ENCODE results near the gene NRXN2. TPM values are rescaled to one million over a fixed set of nuclear protein-coding genes. Genes with fewer than 3 reads are reported as not detected.

The NRXN2 gene
- total and polyA plus RNA-seq, 2 of the 13 experiments (the other 11 are each of a cell fraction or from before 2014, with no cell fraction given) = not detected

DNA sequence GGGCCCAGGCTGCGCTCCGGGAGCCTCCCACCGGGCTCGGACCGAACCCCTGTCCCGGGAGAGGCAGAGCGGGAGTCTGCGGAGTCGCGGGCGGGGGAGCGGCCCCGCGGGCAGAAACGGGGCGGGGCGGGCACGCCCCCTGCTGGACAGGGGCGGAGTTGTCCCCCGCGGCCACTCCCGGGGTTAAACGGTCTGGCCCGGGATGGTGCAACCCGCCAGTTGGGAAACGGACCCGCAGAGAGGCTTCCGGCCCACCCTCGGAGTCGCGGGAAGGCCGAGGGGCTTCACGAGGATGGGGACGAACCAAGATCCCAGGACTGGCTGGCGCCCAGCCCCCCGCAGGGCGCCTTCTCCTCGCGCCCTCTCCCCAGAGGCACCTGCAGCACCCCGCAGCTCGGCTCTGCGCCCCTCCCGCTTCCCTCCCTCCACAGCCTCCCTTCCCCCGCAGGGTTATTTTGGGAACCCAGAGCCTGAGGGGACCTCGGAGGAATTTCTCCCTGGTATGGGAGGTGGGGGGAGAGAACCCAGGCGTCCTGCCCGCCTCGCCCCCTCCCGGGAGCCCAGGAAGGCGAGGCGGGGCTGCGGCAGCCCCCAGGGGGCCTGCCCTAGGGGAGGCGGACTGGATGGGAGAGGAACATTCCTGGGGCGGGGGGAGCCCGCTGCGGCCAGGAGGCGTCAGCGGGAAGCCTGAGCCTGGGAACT is 20.0 kb upstream of the NRXN2 start (continued):
- TF ChIP-seq ATRX (CRISPR knock-in tag; IDR thresholded peaks at IDR 0.05; ENCODE audit: borderline replicate concordance) (no peak), MED13 (CRISPR knock-in tag; IDR thresholded peaks at IDR 0.05) (no peak), MTF2 (CRISPR knock-in tag; IDR thresholded peaks at IDR 0.05; ENCODE audit: borderline replicate concordance) (0 out of 2 replicates have a peak, but pooled peaks have one; percentile 58), RBM39 (IDR thresholded peaks at IDR 0.05; ENCODE audit: low read depth, low read length, poor library complexity, severe bottlenecking) (no peak), ZNF543 (CRISPR knock-in tag; IDR thresholded peaks at IDR 0.05) (0 out of 2 replicates have a peak, but pooled peaks have one; percentile 38), HMGXB4 (CRISPR knock-in tag; IDR thresholded peaks at IDR 0.05; ENCODE audit: borderline replicate concordance in 1 of 2, low read depth in 1 of 2) (peak in 1 of 2 experiments; percentile 72; a peak in 2 of 4 replicates), ZNF10 (CRISPR knock-in tag; IDR thresholded peaks at IDR 0.05; ENCODE audit: borderline replicate concordance, low read depth) (no peak), HNF4A (CRISPR knock-in tag; IDR thresholded peaks at IDR 0.05) (no peak), THAP9 (CRISPR knock-in tag; IDR thresholded peaks at IDR 0.05; ENCODE audit: borderline replicate concordance) (no peak), TCF7 (IDR thresholded peaks at IDR 0.05; ENCODE audit: low read depth) (no peak), E2F1 (CRISPR knock-in tag; IDR thresholded peaks at IDR 0.05) (0 out of 2 replicates have a peak, but pooled peaks have one; percentile 39), ZKSCAN5 (CRISPR knock-in tag; IDR thresholded peaks at IDR 0.05) (no peak), HDAC1 (CRISPR knock-in tag; IDR thresholded peaks at IDR 0.05) (no peak), WIZ (CRISPR knock-in tag; IDR thresholded peaks at IDR 0.05) (no peak), ZNF34 (CRISPR knock-in tag; IDR thresholded peaks at IDR 0.05; ENCODE audit: borderline replicate concordance) (no peak)
- TF ChIP-seq, protein P1, sequence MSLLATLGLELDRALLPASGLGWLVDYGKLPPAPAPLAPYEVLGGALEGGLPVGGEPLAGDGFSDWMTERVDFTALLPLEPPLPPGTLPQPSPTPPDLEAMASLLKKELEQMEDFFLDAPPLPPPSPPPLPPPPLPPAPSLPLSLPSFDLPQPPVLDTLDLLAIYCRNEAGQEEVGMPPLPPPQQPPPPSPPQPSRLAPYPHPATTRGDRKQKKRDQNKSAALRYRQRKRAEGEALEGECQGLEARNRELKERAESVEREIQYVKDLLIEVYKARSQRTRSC (CRISPR knock-in tag; IDR thresholded peaks at IDR 0.05; ENCODE audit: low read depth) = no peak
- TF ChIP-seq, protein P2, sequence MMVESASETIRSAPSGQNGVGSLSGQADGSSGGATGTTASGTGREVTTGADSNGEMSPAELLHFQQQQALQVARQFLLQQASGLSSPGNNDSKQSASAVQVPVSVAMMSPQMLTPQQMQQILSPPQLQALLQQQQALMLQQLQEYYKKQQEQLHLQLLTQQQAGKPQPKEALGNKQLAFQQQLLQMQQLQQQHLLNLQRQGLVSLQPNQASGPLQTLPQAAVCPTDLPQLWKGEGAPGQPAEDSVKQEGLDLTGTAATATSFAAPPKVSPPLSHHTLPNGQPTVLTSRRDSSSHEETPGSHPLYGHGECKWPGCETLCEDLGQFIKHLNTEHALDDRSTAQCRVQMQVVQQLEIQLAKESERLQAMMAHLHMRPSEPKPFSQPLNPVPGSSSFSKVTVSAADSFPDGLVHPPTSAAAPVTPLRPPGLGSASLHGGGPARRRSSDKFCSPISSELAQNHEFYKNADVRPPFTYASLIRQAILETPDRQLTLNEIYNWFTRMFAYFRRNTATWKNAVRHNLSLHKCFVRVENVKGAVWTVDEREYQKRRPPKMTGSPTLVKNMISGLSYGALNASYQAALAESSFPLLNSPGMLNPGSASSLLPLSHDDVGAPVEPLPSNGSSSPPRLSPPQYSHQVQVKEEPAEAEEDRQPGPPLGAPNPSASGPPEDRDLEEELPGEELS (CRISPR knock-in tag; IDR thresholded peaks at IDR 0.05) = 0 out of 2 replicates have a peak, but pooled peaks have one; percentile 3
- TF ChIP-seq, protein P3, sequence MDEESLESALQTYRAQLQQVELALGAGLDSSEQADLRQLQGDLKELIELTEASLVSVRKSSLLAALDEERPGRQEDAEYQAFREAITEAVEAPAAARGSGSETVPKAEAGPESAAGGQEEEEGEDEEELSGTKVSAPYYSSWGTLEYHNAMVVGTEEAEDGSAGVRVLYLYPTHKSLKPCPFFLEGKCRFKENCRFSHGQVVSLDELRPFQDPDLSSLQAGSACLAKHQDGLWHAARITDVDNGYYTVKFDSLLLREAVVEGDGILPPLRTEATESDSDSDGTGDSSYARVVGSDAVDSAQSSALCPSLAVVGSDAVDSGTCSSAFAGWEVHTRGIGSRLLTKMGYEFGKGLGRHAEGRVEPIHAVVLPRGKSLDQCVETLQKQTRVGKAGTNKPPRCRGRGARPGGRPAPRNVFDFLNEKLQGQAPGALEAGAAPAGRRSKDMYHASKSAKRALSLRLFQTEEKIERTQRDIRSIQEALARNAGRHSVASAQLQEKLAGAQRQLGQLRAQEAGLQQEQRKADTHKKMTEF (CRISPR knock-in tag; IDR thresholded peaks at IDR 0.05) = peak; percentile 9; the same call in 1 of the 2 replicates
